GM10847 (cell line): ENCODE results near the gene DLL1.

Source experiments
- POLR2A ChIP-seq: IDR thresholded peaks from 2 replicates; pipeline ENCODE4 v1.6.1; 2011; ENCODE audit not compliant: insufficient read length; ENCODE audit errors: extremely low read depth

The DLL1 gene

GRCh38 chr6:170277893-170278742 lies 12.8 kb downstream of the DLL1 start:
- no peak for TF ChIP-seq POLR2A

GRCh38 chr6:170276369-170277057 lies 14.4 kb downstream of the DLL1 start:
- no peak for TF ChIP-seq POLR2A

- TF ChIP-seq POLR2A: no peak
Observed at GRCh38 chr6:170274713-170275560, 15.9 kb downstream of the DLL1 start.

GRCh38 chr6:170273681-170274080 lies 17.2 kb downstream of the DLL1 start:
- no peak for TF ChIP-seq POLR2A

- TF ChIP-seq POLR2A: no peak
Observed at GRCh38 chr6:170273191-170273590, 17.7 kb downstream of the DLL1 start.

- no peak for TF ChIP-seq POLR2A
Observed at GRCh38 chr6:170272341-170273065, 18.4 kb downstream of the DLL1 start.

GRCh38 chr6:170271771-170272314 lies 19.0 kb downstream of the DLL1 start:
- no peak for TF ChIP-seq POLR2A

- no peak for TF ChIP-seq POLR2A
Observed at GRCh38 chr6:170270984-170271593, 19.8 kb downstream of the DLL1 start.

- TF ChIP-seq POLR2A: no peak
Observed at GRCh38 chr6:170269846-170270541, 20.9 kb downstream of the DLL1 start.

- no peak for TF ChIP-seq POLR2A
Observed at GRCh38 chr6:170269151-170269845, 21.6 kb downstream of the DLL1 start.

- TF ChIP-seq POLR2A: no peak
Observed at GRCh38 chr6:170268216-170269129, 22.4 kb downstream of the DLL1 start.

GRCh38 chr6:170267688-170268087 lies 23.2 kb downstream of the DLL1 start:
- TF ChIP-seq POLR2A: no peak
